HepG2 (cell line): ENCODE measurements around the gene TMSB15B.

Experiments used
- AGO1 ChIP-seq: fragments of 200-400 bp; formaldehyde crosslinking; IDR thresholded peaks from 2 replicates; pipeline ENCODE4 v1.6.1; 2017; ENCODE audit warnings: mild to moderate bottlenecking, low read depth, low read length, moderate library complexity; ENCODE audit not compliant: poor library complexity, severe bottlenecking
- POLR2A ChIP-seq, 2 experiments: IDR thresholded peaks; 2 replicates each; pipeline ENCODE4 v1.6.1; 2011; ENCODE audit warnings: low read depth in 2 of 2, low read length in 2 of 2, mild to moderate bottlenecking in 1 of 2, moderate library complexity in 1 of 2; ENCODE audit not compliant: insufficient read depth in 1 of 2
- ZBTB1 ChIP-seq: sonication (generic); formaldehyde crosslinking; IDR thresholded peaks from 2 replicates; pipeline ENCODE4 v1.4.0; 2020; ENCODE audit warnings: missing genetic modification reagents, borderline replicate concordance

GRCh38 chrX:103927030-103927429 is 35.4 kb upstream of the TMSB15B start:
- TF ChIP-seq AGO1 (no peak), POLR2A (IDR thresholded peaks at IDR 0.05; ENCODE audit: insufficient read depth in 1 of 2, low read depth in 2 of 2, low read length in 2 of 2) (no peak), ZBTB1 (CRISPR knock-in tag) (no peak)
